Measurements from ENCODE around the gene NFX1. TPM values are rescaled to one million over a fixed set of nuclear protein-coding genes. Genes with fewer than 3 reads are reported as not detected.

The NFX1 gene
- total RNA-seq = 13.8 and 19.3 TPM in 2 replicates

DNA sequence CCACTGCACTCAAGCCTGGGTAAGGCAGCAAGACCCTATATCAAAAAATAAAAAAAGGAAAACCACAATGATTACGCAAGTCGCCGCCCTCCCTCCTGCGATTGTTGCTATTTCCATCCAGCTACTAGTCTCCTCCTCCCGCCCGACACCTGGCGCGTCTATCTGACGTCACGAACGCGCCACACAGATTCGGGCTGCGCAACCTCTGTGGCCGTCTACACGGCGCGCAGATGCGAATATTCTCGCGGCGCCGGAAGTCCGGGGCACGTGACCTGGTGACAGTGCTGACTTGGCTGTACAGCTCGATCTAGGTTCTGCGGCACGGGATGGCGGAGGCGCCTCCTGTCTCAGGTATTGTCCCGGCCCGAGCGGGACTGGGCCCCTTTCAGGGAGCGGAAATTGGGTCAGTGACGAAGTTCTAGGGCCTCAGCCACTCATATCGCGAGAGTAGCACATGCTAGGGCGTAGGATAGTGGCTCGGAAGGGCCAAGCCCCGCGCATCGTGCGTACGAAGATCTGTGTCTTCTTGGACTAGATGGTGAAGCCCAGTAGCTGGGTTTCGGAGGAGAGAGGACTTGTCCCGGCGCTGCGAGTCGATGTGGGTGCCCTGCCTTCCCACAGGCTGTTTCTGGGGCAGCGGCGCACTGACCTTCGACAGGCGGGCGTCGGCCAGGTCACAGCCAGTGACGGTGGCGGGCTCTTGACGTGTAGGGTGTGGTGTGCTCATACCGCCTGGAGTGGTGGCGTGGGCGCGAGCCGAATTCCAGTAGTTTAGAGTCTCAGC is at the start of gene NFX1:
TSS of gene NFX1 (plus strand) at position 270 of the 784 bp plus-strand sequence. CDS start at position 327, 57 bp downstream.

DNA sequence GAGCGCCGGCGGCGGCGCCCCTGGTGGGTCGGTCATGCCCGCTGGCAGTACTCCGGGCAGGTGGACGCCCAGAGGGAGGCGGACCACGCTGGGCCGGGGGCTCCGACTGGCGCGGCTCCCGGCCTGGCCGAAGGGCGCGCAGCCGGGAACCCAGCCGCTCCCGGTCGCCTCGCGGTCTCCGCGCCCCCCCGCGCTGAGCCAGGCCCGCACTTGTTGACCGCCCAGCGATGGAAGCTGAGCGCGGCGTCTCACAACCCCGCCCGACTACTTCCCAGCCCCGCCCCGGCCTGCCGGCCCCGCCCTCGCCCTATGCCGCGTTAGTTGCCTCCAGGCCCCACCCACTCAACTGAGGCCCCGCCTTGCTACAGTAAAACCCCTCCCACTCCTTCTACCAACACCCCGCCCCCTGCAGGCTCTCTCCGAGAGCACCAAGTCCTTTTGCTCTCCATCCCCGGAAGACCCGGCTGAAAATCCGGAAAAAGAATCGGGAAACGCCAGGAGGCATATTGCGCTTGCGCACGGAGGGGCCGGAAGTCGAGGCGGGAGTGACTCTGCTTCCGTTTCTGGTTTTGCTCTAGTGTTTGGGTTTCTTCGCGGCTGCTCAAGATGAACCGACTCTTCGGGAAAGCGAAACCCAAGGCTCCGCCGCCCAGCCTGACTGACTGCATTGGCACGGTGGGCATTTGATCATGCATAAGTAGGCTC is 25.7 kb upstream of the NFX1 start, which contains the start of the genes BAG1 and CHMP5:
TSS of gene BAG1 (minus strand) at position 236 of the 705 bp plus-strand sequence.
TSS of gene CHMP5 (plus strand) at position 577 of the 705 bp plus-strand sequence. CDS start at position 607, 30 bp downstream.

DNA sequence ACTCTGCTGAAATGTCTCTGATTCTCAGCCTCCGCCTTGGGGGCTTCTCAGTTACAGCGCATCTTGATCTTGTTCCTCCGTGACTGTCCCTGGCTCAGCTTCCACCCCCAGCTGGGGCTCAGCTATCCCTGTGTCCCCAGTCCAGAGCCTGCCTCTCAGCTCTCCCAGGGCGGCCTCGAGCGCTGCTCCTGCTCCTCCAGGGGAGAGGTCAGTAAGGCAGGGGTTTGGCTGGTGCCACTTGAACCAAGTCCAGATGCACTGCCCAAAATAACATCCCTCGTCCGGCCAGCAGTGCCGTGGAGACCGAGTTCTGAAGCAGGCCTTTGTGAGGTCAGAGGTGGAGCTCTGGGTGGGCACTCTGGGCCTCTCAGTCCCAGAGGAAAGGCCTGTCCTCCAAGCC is 112.1 kb downstream of the NFX1 start, which contains the start of gene AQP7:
TSS of gene AQP7 (minus strand) at position 198 of the 400 bp plus-strand sequence. CDS start 1,306 bp downstream, outside the sequence.

Other genes with a start within 250 kb of the NFX1 start
- gene SMU1, start 213.8 kb upstream of the NFX1 start, total RNA-seq = 16.4 and 20.9 TPM in 2 replicates
- 45.8 and 49.4 TPM in 2 replicates for gene B4GALT1, start 123.2 kb upstream of the NFX1 start, total RNA-seq
- not detected in 2 replicates for gene SPINK4, start 50.3 kb upstream of the NFX1 start, total RNA-seq
- 10.4 and 16.8 TPM in 2 replicates for gene BAG1, start 25.8 kb upstream of the NFX1 start, total RNA-seq
- gene CHMP5, start 25.5 kb upstream of the NFX1 start, total RNA-seq = 57.6 and 58.5 TPM in 2 replicates
- gene AQP7, start 112.1 kb downstream of the NFX1 start, total RNA-seq = not detected in 2 replicates
- 1.2 and 2.3 TPM in 2 replicates for gene AQP3, start 157.1 kb downstream of the NFX1 start, total RNA-seq
- 36.9 and 40.9 TPM in 2 replicates for gene NOL6, start 183.4 kb downstream of the NFX1 start, total RNA-seq
- 0.71 and 2.0 TPM in 2 replicates for gene ANKRD18B, start 233.7 kb downstream of the NFX1 start, total RNA-seq